Activated CD8-positive, alpha-beta memory T cell treated with anti-CD3 and anti-CD28 coated beads for 1 hour (primary cell): ENCODE data around the gene CDKN2D.

Experiments
- DNase-seq, 2 donors: peaks; one replicate each; pipeline ENCODE4 v3.0.0-alpha.2; 2020; ENCODE audit warnings: low read depth in 1 of 2; ENCODE audit errors: extremely low read depth in 1 of 2

The CDKN2D gene

DNA sequence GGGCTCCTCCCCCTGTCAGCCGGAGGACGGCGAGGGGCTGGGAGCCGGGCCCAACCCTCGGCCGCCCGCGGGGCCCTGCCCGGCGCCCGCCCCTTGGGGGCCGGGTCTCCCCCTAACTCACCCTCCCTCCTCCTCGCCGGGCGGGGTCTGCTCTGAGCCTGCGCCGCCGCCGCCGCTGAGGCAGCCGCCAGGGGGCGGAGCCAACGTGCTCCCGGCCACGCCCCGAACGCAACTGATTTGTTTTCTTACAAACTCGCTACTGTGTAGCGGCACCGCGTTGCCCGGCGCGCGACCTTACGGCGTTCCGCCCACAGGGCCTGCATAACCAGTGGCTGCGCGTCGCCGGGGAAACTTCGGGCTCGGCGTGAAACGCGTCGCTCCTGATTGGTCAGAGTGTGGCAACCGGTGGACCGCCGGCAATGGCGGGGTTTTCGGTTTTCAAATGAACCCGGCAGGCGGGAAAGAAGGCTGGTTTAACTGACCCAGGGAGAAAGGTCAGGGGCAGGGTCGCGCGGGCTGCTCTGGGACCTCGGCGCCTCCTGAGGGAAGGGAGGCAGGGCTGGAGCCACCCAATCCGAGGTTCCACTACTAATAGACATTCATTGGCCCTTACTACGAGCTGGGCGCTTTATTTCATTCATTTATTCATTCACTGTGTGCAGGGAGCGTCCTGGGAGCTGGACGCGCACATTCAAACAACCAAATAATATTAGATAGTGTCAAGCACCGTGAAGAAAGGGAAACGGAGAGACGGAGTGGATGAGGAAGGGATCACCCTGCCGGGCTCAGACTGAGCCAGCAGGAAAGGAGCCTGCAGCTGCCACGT lies at the start of gene CDKN2D:
Gene CDKN2D (minus strand): TSS at position 154 of the 826 bp plus-strand sequence. CDS start 326 bp downstream, outside the sequence.
- DNase-seq = peak; percentile 99

DNA sequence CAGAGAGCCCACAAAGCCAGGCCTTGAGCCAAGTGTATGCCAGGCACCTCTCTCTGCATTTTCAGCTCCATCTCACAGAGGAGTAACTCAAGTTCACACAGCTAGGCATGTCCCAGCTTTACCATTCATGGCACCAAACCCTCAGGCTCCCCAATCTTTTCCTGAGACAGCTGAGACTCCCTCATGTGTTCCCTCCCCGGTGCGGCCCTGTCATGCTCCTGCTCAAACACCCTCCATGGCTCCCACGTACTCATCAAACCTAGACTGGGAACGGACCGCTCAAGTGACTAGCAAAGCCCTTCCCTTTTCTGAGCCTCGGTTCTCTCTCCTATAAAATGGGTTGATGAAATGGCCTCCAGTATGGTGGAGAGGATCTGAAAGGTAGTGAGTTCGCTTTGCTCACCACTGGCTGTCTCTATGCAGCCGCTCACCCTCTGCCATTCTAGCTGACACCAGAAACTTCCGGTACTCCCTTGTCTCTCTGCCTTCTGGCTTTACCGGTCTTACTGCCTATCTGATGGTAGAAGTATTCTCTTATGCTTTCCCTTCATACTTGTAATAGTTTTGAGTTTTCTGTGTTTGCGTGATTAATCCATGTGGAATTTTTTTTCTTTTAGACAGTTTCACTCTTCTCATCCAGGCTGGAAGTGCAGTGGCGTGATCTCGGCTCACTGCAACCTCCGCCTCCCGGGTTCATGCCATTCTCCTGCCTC lies 48.8 kb upstream of the CDKN2D start:
- no peak for DNase-seq

DNA sequence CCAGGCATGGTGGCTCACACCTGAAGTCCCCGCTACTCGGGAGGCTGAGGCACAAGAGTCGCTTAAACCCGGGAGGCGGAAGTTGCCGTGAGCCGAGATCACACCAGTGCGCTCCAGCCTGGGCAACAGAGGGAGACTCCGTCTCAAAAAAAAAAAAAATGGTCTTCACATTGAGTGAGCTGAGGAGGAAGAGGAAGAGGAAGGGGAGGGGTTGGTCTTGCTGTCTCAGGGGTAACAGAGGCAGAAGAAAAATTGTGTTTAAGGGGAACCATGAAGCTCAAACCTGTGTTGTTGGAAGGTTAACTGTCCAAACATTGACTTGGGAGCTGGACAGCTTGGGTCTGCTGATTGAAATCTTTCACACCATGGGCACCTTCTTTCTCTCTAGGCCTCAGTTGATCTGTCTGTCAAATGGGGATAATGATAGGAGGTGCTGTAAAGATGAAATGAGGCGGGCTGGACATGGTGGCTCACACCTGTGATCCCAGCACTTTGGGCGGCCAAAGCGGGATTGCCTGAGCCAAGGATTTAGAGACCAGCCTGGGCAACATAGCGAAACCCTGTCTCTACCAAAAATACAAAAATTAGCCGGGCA lies 46.7 kb upstream of the CDKN2D start:
- DNase-seq = no peak

DNA sequence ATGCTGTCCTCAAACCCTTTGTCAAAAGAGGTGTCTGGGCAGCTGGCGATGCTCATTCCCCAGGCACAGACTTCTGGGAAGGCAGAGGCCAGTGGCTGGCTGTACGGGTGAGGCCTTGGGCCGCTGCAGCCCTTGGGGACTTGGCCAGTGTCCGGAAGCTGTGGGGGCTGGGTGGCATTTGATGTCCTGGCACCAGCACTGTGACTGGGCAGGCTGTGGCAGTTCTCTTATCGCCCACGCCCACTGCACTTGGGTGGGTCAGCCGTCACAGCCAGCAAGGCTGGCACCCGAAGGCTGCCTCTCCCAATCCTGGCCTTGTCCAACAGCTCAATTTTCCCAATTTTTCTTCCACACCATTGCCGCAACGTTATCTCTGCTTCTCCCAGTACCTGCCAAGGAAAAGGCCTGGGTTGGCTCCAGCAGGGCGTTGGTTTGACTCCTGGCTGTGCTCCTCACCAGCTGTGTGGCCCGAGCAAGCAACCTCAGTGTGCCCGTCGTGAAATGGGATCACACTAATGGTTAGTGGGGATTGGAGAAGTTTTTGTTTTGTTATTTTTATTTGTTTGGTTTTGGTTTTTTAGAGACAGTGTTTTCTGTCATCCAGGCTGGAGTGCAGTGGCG lies 43.8 kb upstream of the CDKN2D start:
- DNase-seq = no peak

DNA sequence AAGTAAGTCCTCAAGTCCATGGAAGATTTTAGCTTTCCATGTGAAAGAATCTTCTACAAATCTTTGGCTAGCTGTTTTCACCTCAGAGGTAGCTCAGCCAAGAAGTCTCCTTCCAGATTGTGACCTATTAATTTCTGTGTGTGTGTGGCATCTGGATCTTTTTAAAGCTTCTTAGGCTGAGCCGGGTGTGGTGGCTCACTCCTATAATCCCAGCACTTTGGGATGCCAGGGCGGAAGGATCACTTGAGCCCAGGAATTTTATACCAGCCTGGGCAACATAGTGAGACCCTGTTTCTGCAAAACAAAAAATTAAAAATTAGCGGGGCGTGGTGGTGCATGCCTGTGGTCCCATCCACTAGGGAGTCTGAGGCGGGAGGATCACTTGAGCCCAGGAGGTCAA lies 43.1 kb upstream of the CDKN2D start:
- DNase-seq = no peak

DNA sequence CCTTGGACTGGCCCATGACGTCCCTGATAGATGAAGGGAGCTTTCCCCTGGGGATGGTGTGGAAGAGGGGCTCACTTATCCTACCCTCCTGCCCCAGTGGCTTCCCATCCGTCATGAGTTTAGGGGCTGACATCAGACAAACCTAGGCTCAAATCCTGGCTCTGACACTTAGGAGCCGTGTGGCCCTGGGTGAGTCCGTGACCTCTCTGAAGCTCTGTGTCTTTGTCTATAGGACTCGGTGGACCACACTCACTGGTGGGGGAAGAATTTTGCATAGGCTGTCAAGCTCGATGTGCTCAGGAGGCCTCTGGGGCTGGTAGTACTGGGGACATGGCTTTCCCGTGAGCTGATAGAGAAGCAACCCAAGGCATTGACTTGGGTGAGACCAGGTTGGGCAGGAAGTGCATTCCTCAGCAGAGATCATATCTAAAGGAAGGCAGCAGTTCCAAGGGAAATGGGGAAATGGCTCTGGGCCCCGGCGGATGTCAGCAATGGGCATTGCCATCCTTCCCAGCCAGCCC lies 35.7 kb upstream of the CDKN2D start:
- DNase-seq = peak in 1 of 2 donors; percentile 3

DNA sequence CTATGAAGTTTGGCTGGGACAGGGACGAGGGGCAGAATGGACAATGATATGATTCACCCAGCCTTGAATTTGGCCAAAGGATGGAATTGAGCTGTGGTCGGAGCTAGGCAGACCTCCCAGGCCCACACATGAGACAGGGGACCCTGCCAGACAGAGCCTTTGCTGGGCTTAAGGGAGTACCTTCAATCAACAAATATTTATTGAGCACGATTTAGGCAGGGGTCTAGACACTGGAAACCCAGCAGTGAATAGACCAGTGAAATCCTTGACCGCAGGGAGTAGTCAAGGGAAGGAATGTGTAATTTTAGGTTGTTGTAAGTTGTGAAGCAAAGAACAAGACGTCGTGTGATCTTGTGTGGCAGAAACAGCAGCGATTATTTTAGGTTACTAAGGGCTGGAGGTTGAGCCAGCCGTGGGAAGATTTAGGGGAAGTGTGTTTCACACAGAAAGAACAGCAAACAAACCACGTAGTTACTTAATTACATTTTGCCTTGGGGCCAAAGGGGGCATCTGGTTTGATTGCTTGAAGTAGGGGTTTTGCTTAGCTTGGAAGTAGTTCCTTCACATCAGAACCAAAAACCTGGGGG lies 35.2 kb upstream of the CDKN2D start:
- no peak for DNase-seq

DNA sequence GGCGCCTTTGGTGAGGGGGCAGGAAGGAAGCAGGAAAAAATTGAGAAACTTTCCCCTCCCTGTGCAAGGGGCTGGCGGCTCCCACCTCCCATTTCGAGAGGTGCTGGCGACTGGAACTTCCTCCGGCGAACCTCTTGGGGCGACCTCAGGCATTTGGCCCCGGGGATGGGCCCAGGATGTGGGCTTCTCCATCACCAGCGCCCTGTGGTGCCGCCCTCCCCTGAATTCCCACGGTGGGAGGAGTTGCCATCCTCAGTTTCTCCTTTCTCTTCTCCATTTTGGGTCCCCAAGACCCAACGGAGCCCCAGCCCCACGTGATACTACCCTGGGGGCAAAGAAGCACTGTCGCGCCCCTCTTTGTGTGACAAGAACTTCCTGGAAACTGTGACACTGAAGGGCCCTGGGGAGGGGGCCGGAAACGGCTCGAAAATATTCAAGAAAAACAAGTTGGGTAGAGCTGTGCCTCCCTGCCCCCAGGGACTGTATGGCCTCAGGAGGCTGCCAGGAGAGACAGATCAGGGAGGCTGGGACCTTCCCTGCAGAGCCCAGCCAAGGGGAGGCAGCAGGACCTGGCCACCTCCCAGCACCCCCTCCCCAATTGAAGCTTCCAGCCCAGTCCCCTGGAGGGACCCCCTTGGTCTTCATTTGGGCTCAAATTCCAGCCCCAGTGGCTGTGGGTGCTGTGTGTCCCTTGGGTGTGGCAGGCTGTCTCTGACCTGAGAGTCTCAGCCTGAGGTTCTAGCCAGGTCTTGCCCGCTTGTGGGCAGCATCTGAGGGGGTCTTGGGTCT lies 34.5 kb upstream of the CDKN2D start:
- DNase-seq = peak; percentile 72

DNA sequence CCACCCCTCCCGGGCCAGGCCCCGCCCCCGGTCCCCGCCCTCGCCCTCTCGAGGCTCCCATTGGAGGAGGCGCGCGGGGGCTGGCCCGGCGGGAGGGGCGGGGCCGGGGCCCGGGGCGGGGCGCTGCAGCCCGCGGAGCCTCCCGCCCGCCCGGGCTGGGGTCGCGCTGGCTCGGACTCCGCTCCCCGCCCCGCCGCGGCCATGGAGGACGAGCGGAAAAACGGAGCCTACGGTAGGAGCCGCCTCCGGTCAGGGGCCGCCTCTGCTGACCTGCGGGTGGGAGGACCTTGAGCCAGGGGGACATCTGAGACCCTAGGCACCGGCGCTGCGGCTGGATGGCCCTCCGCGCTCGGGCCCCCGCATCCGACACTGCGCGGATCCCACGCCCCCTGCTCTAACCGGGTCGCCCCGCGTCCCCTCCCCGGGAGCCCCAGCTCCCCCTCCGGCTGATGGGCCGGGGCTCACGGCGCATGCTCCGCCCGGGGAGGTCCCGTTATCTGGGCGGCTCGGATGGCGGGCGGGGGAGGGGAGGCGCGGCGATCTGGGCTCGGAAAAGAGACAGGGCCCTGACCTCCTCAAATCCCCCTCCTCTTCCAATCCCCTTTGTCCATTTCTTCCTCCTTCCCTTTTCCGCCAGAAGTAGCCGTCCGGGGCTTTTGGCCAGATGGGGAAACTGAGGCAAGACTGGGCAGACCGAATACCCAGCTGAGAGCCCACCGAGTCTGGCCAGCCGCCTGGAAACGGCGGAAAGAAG lies 33.7 kb upstream of the CDKN2D start:
- peak; percentile 67 to 89 for DNase-seq

DNA sequence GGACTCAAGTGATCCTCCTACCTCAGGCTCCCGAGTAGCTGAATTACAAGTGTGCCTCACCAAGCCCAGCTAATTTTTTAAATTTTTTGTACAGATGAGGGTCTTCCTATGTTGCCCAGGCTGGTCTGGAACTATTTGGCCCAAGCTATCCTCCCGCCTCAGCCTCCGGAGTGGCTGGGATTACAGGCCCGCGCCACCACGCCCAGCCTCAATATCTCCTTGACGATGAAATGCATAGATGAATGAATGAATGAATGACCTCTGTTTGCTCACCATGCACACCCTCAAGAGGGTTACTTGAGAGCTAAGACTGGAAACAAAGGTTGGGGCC lies 33.2 kb upstream of the CDKN2D start:
- DNase-seq = no peak

DNA sequence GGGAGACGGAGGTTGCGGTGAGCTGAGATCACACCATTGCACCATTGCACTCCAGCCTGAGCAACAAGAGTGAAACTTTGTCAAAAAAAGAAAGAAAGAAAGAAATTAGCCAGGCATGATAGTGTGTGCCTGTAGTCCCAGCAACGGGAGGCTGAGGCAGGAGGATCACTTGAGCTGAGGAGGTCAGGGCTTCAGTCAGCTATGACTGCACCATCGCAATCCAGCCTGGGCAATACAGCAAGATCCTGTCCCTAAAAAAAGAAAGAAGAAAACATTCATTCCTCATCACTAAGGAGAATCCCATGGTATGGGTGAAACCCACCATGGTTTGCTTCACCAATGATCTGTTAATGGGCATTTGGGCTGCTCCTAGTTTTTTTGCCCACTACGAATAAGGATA lies 31.4 kb upstream of the CDKN2D start:
- DNase-seq = no peak

DNA sequence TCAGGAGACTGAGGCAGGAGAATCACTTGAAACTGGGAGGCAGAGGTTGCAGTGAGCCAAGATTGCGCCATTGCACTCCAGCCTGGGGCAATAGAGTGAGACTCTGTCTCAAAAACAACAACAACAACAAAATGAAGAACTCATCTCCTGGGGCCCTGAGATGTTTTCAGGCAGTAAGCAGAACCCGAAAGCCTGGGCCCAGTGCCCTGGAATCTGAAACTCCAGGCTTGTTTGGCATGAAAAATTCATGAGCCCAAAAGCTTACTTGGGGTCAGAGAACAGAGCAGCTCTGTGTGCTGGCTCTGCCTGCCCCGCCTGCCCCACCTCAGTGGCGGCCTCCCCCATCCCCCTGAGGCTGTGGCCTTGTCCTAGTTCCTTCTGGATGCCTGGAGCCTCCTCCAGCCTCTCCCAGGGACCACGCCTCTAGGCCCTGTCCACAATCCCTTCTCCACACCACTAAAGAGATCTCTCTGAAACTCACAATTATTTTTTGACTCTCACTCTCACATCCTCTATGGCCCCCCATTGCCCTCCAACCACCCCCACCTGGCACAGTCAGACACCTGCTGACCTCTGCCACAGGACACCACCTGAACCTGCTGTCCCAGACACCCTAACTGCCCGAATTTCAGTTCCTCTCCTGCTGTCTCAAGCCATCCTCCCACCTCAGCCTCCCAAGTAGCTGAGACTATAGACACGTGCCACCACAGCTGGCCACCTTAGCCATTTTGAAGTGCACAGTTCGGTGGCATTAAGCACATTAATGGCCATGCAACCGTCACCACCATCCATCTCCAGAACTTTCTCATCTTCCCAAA lies 25.2 kb upstream of the CDKN2D start:
- DNase-seq = no peak

DNA sequence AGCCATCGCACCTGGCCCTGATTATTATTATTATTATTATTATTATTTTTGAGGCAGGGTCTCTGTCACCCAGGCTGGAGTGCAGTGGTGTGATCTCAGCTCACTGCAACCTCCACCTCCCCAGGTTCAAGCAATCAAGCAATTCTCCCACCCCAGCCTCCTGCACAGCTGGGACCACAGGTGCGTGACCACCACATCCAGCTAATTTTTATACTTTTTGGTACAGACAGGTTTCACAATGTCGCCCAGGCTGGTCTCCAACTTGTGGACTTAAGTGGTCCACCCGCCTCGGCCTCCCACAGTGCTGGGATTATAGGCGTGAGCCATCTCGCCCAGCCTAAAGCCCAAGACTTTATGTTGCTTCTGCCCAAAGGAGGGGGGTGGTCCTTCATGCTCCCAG lies 24.4 kb upstream of the CDKN2D start:
- no peak for DNase-seq

DNA sequence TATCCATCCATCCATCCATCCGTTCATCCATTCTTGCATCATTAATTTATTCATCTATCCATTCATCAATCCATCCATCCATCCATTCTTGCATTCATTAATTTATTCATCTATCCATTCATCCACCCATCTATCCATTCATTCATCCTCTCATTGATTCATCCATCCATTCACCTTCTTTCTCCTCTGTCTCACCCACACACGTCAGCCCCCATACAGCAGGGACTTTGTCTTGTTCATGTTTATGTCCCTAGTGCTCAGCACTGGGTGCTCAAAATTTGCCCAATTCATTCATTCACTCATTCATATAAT lies 19.0 kb upstream of the CDKN2D start:
- DNase-seq = no peak

DNA sequence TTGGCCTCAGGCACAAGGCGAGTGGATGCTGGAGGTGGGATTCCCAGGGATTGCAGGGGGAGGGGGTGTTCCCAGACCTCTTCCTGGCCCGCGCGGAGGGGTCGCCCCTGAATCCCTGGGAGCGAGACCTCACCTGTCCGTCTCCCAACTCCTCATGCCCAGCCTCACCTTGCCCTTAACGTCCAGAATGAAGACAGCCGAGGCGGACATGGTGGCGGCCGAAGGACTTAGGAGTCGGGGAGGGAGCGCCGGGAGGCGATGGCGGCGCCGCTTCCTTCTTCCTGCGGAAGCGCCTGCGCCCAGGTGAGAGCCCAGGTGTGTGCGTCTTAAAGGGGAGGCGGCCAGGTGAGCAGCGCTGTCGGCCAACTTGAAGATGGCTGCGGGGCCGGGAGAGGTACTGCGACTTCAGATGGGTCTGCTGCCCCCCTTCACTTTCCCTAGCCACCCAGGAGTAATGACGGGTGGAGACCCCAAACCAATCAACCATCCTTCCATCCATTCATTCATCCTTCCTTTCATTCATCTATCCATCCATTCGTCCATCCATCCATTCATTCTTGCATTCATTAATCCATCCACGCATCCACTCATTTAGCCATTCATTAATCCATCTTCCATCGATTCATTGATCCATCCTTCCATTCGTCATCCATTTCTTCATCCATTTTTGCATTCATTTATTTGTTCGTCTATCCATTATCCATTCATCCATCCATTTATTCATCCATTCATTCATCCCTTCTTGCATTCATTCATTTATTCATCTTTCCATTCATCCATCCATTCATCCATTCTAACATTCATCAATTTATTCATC lies 18.5 kb upstream of the CDKN2D start, which contains the start of gene AP1M2:
Gene AP1M2 (minus strand): TSS at position 291 of the 817 bp plus-strand sequence. CDS start 81 bp downstream, at position 210.
- no peak for DNase-seq

DNA sequence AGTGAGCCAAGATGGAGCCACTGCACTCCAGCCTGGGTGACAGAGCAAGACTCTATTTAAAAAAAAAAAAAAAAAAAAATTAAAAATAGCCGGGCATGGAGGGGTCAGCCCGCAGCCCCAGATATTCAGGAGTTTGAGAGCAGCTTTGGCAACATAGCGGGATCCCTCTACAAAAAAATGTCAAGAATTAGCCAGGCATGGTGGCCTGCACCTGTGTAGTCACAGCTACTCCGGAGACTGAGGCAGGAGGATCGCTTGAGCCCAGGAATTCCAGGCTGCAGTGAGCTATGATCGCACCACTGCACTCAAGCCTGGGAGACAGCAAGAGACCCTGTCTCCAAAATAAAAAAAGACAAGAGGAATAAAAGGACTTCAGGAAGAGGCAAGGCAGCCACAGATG lies 17.6 kb upstream of the CDKN2D start:
- DNase-seq = no peak

DNA sequence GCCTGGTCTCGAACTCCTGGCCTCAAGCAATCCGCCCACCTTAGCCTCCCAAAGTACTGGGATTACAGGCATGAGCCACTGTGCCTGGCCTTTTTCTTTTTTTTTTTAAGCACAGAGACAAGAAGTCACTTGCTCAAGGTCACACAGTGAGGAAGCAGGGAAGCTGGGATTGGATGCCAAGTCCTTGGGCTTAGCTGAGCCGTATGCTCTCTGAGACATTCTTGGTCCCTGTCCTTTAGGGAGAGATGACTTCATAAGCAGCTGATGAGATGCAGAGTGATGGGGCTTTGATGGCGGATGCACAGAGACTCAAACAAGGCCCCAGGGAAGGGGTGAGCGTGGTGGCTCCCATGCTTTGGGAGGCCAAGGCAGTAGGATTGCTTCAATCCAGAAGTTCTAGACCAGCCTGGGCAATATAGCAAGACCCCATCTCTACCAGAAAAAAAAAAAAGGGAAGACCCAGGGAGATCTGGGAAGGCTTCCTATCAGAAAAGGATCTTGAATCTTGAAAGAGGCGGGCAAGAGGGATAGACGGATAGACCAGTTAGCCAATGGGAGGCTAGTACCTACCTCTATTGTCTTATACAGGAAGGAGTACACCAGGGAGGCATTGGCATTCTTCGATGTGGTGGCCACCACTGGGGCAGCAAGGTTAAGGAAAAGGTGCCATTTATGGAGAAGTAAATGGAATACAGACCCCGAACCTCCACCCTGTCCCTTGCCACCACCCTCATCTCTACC lies 14.4 kb upstream of the CDKN2D start:
- no peak for DNase-seq
